GM12878 (cell line): ENCODE results near the gene TOMM6. TPM values are rescaled to one million over a fixed set of nuclear protein-coding genes. Genes with fewer than 3 reads are reported as not detected.

Experiments
- ATAC-seq: fragments of 200-7000 bp; cut with Tn5 transposase; 3 replicates; pipeline ENCODE4 v1.9.1; 2020; ENCODE audit warnings: mild to moderate bottlenecking, moderate library complexity
- BruUV-seq: library from RNA; stranded (reverse); fragments of 400-500 nt; replicated peaks from 2 replicates; lab custom pipeline; 2021; lab: Mats Ljungman, UMichigan
- CTCF ChIA-PET: fragments of 300-600 bp; sonication (Branson Sonifier 250); formaldehyde crosslinking; extraction: SDS; loops from one replicate; lab custom pipeline; 2021; ENCODE audit warnings: inconsistent platforms; lab: Yijun Ruan, JAX
- POLR2A ChIA-PET: fragments of 350-600 bp; formaldehyde crosslinking; extraction: SDS; loops from one replicate; lab custom pipeline; 2021; ENCODE audit warnings: inconsistent platforms; lab: Charles Lee
- RAD21 ChIA-PET: fragments of 300-600 bp; sonication (Branson Sonifier 250); formaldehyde crosslinking; loops from one replicate; lab custom pipeline; 2023; ENCODE audit warnings: antibody characterized with exemption; ENCODE audit not compliant: unreplicated experiment; lab: Charles Lee
- SMC1A ChIA-PET: fragments of 300-600 bp; sonication (Branson Sonifier 250); formaldehyde crosslinking; loops from one replicate; lab custom pipeline; 2023; ENCODE audit not compliant: unreplicated experiment, uncharacterized antibody; lab: Charles Lee
- DNase-seq: peaks from one replicate; pipeline ENCODE4 v3.0.0-alpha.2; 2011; ENCODE audit warnings: low read depth, low spot score
- FAIRE-seq: peaks from 3 replicates; lab custom pipeline; 2011; peaks lifted over from hg19 to GRCh38; lab: Jason Lieb, UNC
- H2AFZ ChIP-seq: 2 replicates; pipeline ENCODE4 v1.6.0; 2011; ENCODE audit warnings: low read depth, low read length, control low read depth; ENCODE audit not compliant: control insufficient read depth
- H3K27ac ChIP-seq: 2 replicates; pipeline ENCODE4 v1.5.1; 2011; ENCODE audit warnings: control low read depth; ENCODE audit not compliant: control insufficient read depth, insufficient read depth
- H3K27me3 ChIP-seq, 2 experiments: replicated peaks in 1 of 2; 2 replicates each; pipeline versions ENCODE4 v1.6.0 to v1.6.1; 2011; ENCODE audit warnings: low read length in 1 of 2; ENCODE audit not compliant: control insufficient read depth in 2 of 2, insufficient read depth in 2 of 2
- H3K36me3 ChIP-seq, 2 experiments: 2 replicates each; pipeline ENCODE4 v1.5.1; 2011; ENCODE audit warnings: low read length in 1 of 2; ENCODE audit not compliant: control insufficient read depth in 2 of 2, insufficient read depth in 2 of 2
- H3K4me1 ChIP-seq: 2 replicates; pipeline ENCODE4 v1.6.1; 2011; ENCODE audit warnings: mild to moderate bottlenecking, low read length, moderate library complexity, mixed read lengths; ENCODE audit not compliant: control insufficient read depth, insufficient read depth
- H3K4me2 ChIP-seq: 2 replicates; pipeline ENCODE4 v1.6.0; 2011; ENCODE audit warnings: control low read depth; ENCODE audit not compliant: control insufficient read depth, insufficient read depth
- H3K4me3 ChIP-seq: fragments of 200-600 bp; sonication (generic); 2 replicates; pipeline ENCODE4 v1.5.1; 2016
- H3K79me2 ChIP-seq: 2 replicates; pipeline ENCODE4 v1.6.0; 2011; ENCODE audit warnings: low read length; ENCODE audit not compliant: control insufficient read depth, insufficient read depth
- H3K9ac ChIP-seq: 2 replicates; pipeline ENCODE4 v1.8.0; 2011; ENCODE audit warnings: low read length, control low read depth, mixed read lengths; ENCODE audit not compliant: control insufficient read depth, insufficient read depth
- H3K9me3 ChIP-seq: replicated peaks from 3 replicates; pipeline ENCODE4 v1.5.1; 2011; ENCODE audit warnings: mild to moderate bottlenecking, low read length; ENCODE audit not compliant: control insufficient read depth, insufficient read depth
- H4K20me1 ChIP-seq: 2 replicates; pipeline ENCODE4 v1.6.0; 2011; ENCODE audit not compliant: control insufficient read depth, insufficient read depth
- ATF2 ChIP-seq: IDR thresholded peaks from 2 replicates; pipeline ENCODE4 v1.6.1; 2012; ENCODE audit warnings: low read length, inconsistent platforms
- BCL11A ChIP-seq: IDR thresholded peaks from 2 replicates; pipeline ENCODE4 v1.6.1; 2011; ENCODE audit warnings: low read depth, low read length
- EGR1 ChIP-seq, 2 experiments: IDR thresholded peaks; 1 replicate in 1 of 2; 2 replicates in 1 of 2; pipeline ENCODE4 v1.6.1; 2011 to 2012; ENCODE audit warnings: low read depth in 2 of 2, low read length in 2 of 2, borderline replicate concordance in 1 of 2, mild to moderate bottlenecking in 1 of 2, moderate library complexity in 1 of 2
- HCFC1 ChIP-seq: fragments of 150-350 bp; IDR thresholded peaks from 2 replicates; pipeline ENCODE4 v1.6.1; 2014; ENCODE audit warnings: low read length
- IRF3 ChIP-seq: fragments of 450-650 bp; IDR thresholded peaks from 2 replicates; pipeline ENCODE4 v1.6.1; 2014; ENCODE audit warnings: mild to moderate bottlenecking
- IRF4 ChIP-seq: IDR thresholded peaks from 2 replicates; pipeline ENCODE4 v1.6.1; 2011; ENCODE audit warnings: low read depth, low read length
- IRF5 ChIP-seq: fragments of 450-650 bp; IDR thresholded peaks from 2 replicates; pipeline ENCODE4 v1.6.1; 2017; ENCODE audit warnings: borderline replicate concordance
- MEF2A ChIP-seq: IDR thresholded peaks from 2 replicates; pipeline ENCODE4 v1.6.1; 2011; ENCODE audit warnings: low read depth, mild to moderate bottlenecking, low read length, moderate library complexity; ENCODE audit not compliant: insufficient read depth
- MTA3 ChIP-seq: IDR thresholded peaks from 2 replicates; pipeline ENCODE4 v1.6.1; 2012; ENCODE audit warnings: low read length, inconsistent platforms, borderline replicate concordance
- RAD51 ChIP-seq: fragments of 450-650 bp; IDR thresholded peaks from 2 replicates; pipeline ENCODE4 v1.6.1; 2016; ENCODE audit warnings: moderate library complexity, mild to moderate bottlenecking, inconsistent platforms
- RELA ChIP-seq: fragments of 450-650 bp; IDR thresholded peaks from 2 replicates; pipeline ENCODE4 v1.8.0; 2014; ENCODE audit warnings: borderline replicate concordance; ENCODE audit not compliant: partially characterized antibody
- SMARCA5 ChIP-seq: fragments of 450-650 bp; IDR thresholded peaks from 2 replicates; pipeline ENCODE4 v1.6.1; 2017; ENCODE audit warnings: mild to moderate bottlenecking
- SPI1 ChIP-seq: IDR thresholded peaks from 2 replicates; pipeline ENCODE4 v1.6.1; 2011; ENCODE audit warnings: low read depth, mild to moderate bottlenecking, low read length, moderate library complexity, borderline replicate concordance; ENCODE audit not compliant: insufficient read depth
- SUPT20H ChIP-seq: IDR thresholded peaks from 2 replicates; pipeline ENCODE4 v1.6.1; 2011; ENCODE audit warnings: low read depth, mild to moderate bottlenecking, low read length, moderate library complexity, borderline replicate concordance; ENCODE audit not compliant: control insufficient read depth
- SUZ12 ChIP-seq: fragments of 200-600 bp; sonication (generic); IDR thresholded peaks from one replicate; pipeline ENCODE4 v1.6.1; 2018; ENCODE audit warnings: antibody characterized with exemption, mild to moderate bottlenecking; ENCODE audit not compliant: unreplicated experiment
- ZNF207 ChIP-seq: fragments of 450-650 bp; IDR thresholded peaks from 2 replicates; pipeline ENCODE4 v1.6.1; 2014; ENCODE audit warnings: antibody characterized with exemption, mild to moderate bottlenecking, borderline replicate concordance
- WGBS: methylation state at CpG from one replicate; pipeline ENCODE4 v1.1.6; 2016; ENCODE audit warnings: low lambda C conversion rate; ENCODE audit not compliant: insufficient replicate concordance, insufficient coverage; ENCODE audit errors: missing lambda C conversion rate; 5-methylcytosine and 5-hydroxymethylcytosine counted together
- in situ Hi-C: fragments of 300-500 bp; cut with MboI; formaldehyde crosslinking; loops from 9 replicates; pipeline ENCODE4 v1.14.3; 2018; ENCODE audit warnings: mixed read lengths
- intact Hi-C: fragments of 100-400 bp; cut with micrococcal nuclease; formaldehyde crosslinking; loops from one replicate; pipeline ENCODE4 v1.14.2; 2022; ENCODE audit not compliant: unreplicated experiment
- polyA plus RNA-seq, 11 experiments: library from polyadenylated mRNA; depleted of rRNA in 4 of 11; unstranded in 6 of 11; stranded (reverse) in 5 of 11; fragments of >200 nt; fragmentation: Nextera tagmentation in 4 of 11; fragmentation: Illumina TruSeq in 1 of 11; extraction: Ambion mirVana in 4 of 11; extraction: Trizol in 1 of 11; gene quantifications; 1 replicate in 1 of 11; 2 replicates in 10 of 11; pipeline versions ENCODE4 v1.2.1 to v1.2.3, GENCODE V29; 2011 to 2016; ENCODE audit warnings: inconsistent platforms in 2 of 11, missing spikeins in 2 of 11, low read depth in 1 of 11
- total RNA-seq, 4 experiments: library from RNA; depleted of rRNA in 3 of 4; stranded (reverse); fragments of >200 nt in 3 of 4; fragmentation: Illumina TruSeq in 1 of 4; extraction: Trizol in 1 of 4; gene quantifications; 2 replicates each; pipeline versions ENCODE4 v1.2.1 to v1.2.3, GENCODE V29; 2013 to 2021

The TOMM6 gene
- total and polyA plus RNA-seq, 10 of the 15 experiments (the other 5 are each of a cell fraction or from before 2014, with no cell fraction given) = 206 to 746 (median 448) TPM

- Histone ChIP-seq H3K4me1 (peaks cover 29% of the 10 kb centered on the region), H3K27ac (no peak overlapping the region), H3K4me2 (no peak overlapping the region), H3K4me3 (no peak overlapping the region), H3K79me2 (peaks cover 10% of the 10 kb centered on the region), H3K9me3 (no peaks in the 10 kb centered on the region), H3K27me3 (no peaks in the 10 kb centered on the region), H4K20me1 (no peaks in the 10 kb centered on the region), H3K36me3 (no peaks in the 10 kb centered on the region), H2AFZ (no peak overlapping the region), H3K9ac (no peak overlapping the region)
- POLR2A ChIA-PET = interaction anchor here (0.5 to 0.9 kb wide), 2 partner anchors 250 to 487 kb away, joined by 5 read pairs; no protein-coding TSS in a partner anchor
- intact Hi-C loops (loop anchor here (5.0 kb wide), 1 partner anchor 429 kb away; no protein-coding TSS in a partner anchor), in situ Hi-C loops (no loop called here)
- CTCF ChIA-PET = interaction anchor here (0.8 to 8.3 kb wide), 3 partner anchors 18 to 261 kb away, joined by 3 to 141 read pairs (median 3); no protein-coding TSS in a partner anchor
- 52% methylated on average over 6 of the region's 6 CpGs for WGBS
- RAD21 ChIA-PET = interaction anchor here (1.4 to 5.0 kb wide), 2 partner anchors 181 to 260 kb away, joined by 4 to 80 read pairs; no protein-coding TSS in a partner anchor
- no TSS peak for BruUV-seq
- FAIRE-seq (no peak), ATAC-seq (no peak), DNase-seq (no peak)
- TF ChIP-seq BCL11A = no peak
- no peak for TF ChIP-seq RAD51
- no peak for TF ChIP-seq SUPT20H
- no peak for TF ChIP-seq RELA
- no peak for TF ChIP-seq IRF4
- no peak for TF ChIP-seq ZNF207
- no peak for TF ChIP-seq MTA3
- no peak for TF ChIP-seq HCFC1
- TF ChIP-seq IRF3 = no peak
- no peak for TF ChIP-seq SUZ12
- TF ChIP-seq ATF2 = no peak
- no peak for TF ChIP-seq SPI1
- TF ChIP-seq IRF5 = no peak
- no peak for TF ChIP-seq MEF2A
- TF ChIP-seq SMARCA5 = no peak
- TF ChIP-seq EGR1 (IDR thresholded peaks at IDR 0.05; ENCODE audit: borderline replicate concordance in 1 of 2, low read depth in 2 of 2, low read length in 2 of 2) = no peak
- SMC1A ChIA-PET = interaction anchor here (1.0 to 5.6 kb wide), 5 partner anchors 49 to 262 kb away, joined by 3 to 54 read pairs (median 5); no protein-coding TSS in a partner anchor
Measured at GRCh38 chr6:41783106-41783780, 4.3 kb upstream of the TOMM6 start.
